Measurements from ENCODE around the gene ITPKB.

The ITPKB gene

GRCh38 chr1:226708967-226709396, 30.1 kb downstream of the ITPKB start:
- no peak for DNase-seq (ENCODE audit: extremely low read depth in 1 of 2, low read depth in 1 of 2)

DNA sequence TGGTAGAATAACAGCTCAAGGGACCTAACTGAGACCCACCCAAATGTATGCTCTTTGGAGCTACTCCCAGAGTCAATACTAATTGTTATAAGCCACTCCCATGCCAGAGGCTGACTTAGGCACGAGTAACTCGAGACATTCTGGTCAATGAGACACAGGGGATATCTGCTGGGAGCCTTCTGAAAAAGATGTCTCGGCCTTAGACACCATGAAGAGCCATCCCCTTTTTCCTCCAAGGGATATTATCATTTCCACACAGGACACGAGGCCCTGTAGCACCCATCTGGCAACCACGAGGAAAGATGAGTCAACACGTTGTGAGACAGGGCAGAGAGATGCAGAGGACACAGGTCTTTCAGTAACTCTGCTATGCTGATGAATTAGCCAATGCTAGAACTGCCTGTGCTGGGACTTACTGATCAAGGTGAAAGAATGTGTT, 30.7 kb downstream of the ITPKB start:
- no peak for DNase-seq (ENCODE audit: extremely low read depth in 1 of 2, low read depth in 1 of 2)

DNA sequence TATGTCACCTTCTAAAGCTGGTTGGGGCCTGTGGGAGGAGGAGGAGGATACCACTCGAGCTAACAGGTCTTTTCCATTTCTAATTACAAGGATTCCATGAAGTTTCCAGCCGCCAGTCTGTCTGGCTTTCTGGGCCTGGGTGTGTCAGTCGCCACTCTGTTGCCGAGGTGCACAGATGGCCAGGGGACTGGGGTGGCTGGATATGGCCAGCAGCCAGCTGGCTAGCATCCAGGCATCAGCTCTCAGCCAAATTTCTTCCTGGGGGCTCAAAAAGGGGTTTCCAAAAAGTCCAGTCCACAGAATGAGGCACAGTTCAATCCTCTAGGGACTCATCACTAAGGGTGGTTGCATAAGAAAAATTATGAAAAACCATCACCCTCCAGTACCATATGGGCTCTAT, 32.4 kb downstream of the ITPKB start:
- DNase-seq (ENCODE audit: extremely low read depth in 1 of 2, low read depth in 1 of 2), result no peak

GRCh38 chr1:226704169-226704937, 34.7 kb downstream of the ITPKB start:
- DNase-seq (ENCODE audit: extremely low read depth in 1 of 2, low read depth in 1 of 2), result no peak

DNA sequence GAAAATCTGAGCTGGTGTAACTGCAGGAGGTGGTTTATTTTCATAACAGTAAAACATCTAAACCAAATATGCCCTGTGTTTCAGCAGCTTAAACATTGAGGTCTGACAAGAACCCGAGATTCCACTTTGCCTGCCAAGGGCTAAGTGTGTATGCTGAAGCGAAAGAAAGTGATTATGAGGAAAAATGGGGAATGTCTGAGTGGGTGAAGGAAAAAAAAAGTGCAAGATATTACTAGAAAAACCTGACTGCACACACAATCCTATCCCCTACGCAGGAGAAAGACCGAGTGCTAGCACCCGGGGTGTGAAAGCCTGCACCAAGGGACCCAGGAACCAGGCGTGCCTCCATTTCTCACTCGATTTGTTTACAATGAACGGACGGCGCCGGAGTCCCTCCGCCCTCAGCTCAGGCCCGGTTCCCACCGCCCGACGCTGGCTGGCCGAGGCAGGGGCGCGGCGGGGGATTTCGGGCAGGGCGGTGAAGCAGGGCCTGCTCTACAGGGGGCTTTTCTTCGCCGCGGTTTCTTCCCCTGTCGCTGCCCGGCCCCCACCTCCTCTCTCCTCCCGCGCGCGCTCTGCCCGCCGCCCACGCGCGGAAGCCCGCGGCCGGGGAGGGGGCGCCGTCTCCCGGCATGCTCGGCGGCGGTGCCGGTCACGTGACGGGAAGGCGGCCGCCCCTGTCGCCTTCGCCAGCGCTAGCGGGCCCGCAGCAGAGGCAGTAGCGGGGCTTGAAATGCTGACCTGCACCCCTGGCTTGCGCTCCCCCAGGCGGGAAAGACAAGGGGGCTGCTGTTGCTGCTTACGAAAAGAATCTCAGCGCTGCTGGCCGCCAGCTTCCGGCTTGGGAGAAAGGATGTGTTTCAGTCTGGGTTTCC, 35.9 kb downstream of the ITPKB start:
- DNase-seq (ENCODE audit: extremely low read depth in 1 of 2, low read depth in 1 of 2), result peak; percentile 67 to 72

- DNase-seq (ENCODE audit: extremely low read depth in 1 of 2, low read depth in 1 of 2), result no peak
Observed at GRCh38 chr1:226702318-226702956, 36.6 kb downstream of the ITPKB start.

DNA sequence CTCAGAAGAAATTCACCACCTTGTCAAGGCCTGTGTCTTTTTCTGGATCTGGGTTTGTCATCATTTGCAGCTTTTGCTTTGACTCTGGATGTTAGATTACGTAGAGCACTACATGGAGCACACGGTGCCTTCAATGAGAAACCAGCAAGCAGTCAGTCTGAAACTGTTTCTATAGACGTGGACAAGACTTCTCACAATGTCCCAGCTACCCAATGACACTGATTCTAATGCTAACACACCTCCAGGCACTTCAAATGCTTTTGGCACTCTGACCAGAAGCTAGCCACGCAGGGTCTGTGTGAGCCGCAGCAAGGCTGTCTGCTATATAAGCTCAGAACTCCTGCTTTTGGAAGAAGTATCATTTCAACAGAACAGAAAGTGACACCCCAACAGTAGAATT, 38.2 kb downstream of the ITPKB start:
- DNase-seq (ENCODE audit: extremely low read depth in 1 of 2, low read depth in 1 of 2), result no peak

DNA sequence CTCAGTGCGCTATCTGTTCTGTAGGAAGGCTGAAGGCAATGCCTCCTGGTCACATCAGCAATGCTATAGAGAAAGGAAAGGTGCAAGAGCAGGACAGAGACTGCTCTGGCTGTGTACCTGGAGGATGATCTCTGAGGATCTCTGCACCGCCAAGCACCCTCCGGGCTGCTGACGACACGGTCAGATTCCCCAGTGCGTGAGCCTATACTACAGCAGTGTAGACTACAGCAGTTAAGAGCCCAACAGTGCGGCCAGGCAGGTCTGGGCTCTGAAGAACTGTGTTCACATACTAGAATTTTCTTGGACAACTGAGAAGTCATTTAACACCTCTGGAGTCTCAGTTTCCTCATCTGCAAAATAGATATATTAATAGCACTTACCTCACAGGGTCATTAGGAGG, 39.9 kb downstream of the ITPKB start:
- DNase-seq (ENCODE audit: extremely low read depth in 1 of 2, low read depth in 1 of 2), result no peak

GRCh38 chr1:226698659-226699058, 40.4 kb downstream of the ITPKB start:
- no peak for DNase-seq (ENCODE audit: extremely low read depth in 1 of 2, low read depth in 1 of 2)

DNA sequence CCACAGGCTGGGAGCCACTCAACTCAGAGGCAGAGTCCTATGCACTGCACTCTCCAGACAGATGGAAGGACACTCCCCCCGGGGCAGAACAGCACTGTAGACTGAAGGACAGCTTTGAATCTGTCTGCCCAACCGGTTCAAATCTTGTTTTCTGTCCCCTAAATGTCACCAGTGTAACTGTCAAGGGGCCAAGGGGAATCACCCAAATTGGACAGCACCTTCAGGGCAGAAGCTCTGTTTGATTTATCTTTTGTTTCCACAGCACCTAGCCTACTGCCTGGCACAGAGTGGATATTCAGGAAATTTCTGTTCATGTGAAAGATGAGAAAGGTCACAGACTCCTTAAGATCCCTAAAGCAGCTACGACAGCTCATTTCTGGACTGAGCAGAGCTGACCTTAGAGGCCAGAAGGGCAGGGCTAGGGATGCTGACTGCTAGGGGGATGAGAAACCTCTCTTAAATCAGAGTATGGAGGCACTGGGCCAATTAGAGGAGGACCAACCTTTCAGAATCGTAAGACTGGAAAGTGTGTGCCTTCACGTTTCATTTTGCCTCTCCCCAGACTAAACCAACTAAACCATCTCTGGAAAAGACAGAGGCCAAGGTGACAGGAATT, 41.0 kb downstream of the ITPKB start:
- DNase-seq (ENCODE audit: extremely low read depth in 1 of 2, low read depth in 1 of 2), result no peak

DNA sequence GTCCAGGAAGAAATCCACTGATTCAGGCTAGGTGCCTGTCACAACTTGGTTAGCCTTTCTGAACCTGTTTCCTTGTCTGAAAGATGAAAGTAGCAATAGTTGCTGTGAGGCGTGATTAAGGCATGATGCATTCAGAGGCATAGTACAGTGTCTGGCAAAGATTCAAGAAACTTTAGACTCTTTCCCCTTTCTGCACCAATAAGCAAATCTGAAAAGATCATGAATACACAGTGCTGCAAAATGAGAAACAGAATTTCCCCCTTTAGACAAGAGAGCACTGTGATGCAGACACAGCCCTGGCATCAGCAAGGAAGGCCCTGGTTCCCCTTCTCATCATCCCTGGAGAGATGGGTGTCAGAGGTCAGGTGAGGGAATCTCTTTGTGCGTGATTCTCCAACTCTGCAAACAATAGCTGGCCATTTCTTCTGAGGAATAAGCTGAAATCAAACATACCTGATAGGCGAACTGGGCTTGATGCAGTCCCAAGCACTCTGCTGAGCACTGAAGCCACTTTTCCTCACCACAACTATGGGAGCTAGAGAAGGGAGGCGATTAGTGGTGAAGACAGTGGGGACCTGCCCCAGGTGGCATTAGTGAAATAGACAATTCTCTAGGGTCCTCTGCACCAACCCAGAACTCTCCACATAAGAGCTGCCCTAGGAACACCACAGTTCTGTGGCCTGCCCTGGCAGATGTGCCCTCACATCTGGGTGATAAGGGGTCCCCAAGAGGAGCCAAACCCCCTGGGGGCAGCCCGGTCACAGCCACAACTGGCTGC, 41.7 kb downstream of the ITPKB start:
- no peak for DNase-seq (ENCODE audit: extremely low read depth in 1 of 2, low read depth in 1 of 2)

DNA sequence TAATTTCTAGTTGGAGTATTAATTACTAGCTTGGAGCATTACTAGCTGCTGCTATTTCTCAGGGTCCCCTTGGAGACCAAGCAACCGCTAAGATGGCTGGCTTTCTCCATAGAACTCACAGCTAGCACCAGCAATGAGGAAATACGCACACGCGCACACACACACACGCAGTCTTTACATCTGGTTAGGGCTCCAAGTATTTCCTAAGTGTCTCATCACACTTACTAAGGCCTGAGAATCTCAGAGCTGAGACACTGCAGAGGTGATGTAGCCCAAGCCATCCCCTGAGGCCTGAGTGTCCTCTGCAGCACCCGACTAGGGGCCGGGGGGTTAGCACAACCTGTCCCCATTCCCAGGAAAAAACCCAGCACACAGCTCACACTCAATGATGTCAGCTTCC, 42.5 kb downstream of the ITPKB start:
- no peak for DNase-seq (ENCODE audit: extremely low read depth in 1 of 2, low read depth in 1 of 2)

GRCh38 chr1:226695335-226695900, 43.7 kb downstream of the ITPKB start:
- no peak for DNase-seq (ENCODE audit: extremely low read depth in 1 of 2, low read depth in 1 of 2)

DNA sequence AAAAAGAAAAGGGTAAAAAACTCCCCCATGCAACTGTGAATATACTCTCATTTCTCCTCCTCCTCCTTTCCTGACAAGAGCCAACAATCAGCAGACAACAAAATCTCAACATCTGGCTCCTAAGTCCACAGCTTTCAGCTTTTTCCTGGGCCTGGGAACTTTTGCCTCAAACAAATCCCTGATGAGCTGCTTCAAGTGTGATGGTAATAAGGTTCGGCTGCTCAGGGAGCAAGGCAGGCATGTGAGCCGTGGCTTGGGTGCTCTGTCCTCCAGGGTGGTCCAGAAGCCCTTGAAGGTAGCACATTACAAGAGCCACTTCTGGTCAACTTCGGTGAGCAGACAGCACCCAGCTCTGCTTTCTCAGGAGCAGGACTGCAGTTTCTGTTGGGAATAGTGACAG, 46.3 kb downstream of the ITPKB start:
- no peak for DNase-seq (ENCODE audit: extremely low read depth in 1 of 2, low read depth in 1 of 2)

DNA sequence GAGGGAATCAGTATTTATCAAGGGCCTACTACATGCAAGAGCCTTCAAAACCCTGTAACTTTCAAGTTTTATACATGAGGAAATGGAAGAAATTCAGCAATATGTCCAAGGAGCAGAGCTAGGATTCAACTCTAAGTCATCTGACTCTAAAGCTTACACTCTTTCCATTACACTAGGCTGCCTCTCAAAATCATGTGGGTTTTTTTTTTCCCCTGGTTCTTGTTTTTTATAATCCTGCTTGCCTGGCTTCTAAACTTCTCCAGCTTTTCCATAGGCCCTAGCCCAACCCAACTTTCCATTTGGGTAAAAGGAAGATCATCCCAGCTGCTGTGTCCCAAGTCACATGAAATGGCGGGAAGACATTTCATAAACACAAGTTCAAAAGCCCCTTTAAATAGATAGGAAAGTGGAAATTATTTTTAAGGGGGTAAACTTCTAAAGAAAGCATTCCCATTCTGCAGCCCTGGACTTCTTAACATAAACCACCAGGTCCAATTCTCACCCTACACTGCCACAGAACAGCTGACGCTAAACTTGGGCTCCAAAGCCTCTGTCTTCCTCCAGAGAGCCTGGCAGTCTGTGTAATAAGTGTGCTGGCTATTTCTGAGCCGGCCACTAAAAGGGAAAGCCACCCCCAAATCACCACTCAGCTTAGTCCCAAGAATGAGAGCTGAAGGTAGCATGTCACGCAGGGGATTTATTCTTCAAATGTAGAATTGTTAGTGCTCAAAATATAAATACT, 46.9 kb downstream of the ITPKB start:
- no peak for DNase-seq (ENCODE audit: extremely low read depth in 1 of 2, low read depth in 1 of 2)

GRCh38 chr1:226691247-226691646, 47.8 kb downstream of the ITPKB start:
- peak in 1 of 2 donors; percentile 67 for DNase-seq (ENCODE audit: extremely low read depth in 1 of 2, low read depth in 1 of 2)

- DNase-seq (ENCODE audit: extremely low read depth in 1 of 2, low read depth in 1 of 2), result no peak
Observed at GRCh38 chr1:226690460-226690982, 48.6 kb downstream of the ITPKB start.

GRCh38 chr1:226688808-226689207, 50.3 kb downstream of the ITPKB start:
- DNase-seq (ENCODE audit: extremely low read depth in 1 of 2, low read depth in 1 of 2), result no peak

Data from stimulated activated CD8-positive, alpha-beta memory T cell treated with anti-CD3 and anti-CD28 coated beads, Interleukin-7, amount 100 ng/mL, for 48 hours (primary cell).